Measurements from ENCODE around the gene WNT8B.

GRCh38 chr10:100468322-100468721 is 5.5 kb downstream of the WNT8B start:
- TF ChIP-seq, protein P1, sequence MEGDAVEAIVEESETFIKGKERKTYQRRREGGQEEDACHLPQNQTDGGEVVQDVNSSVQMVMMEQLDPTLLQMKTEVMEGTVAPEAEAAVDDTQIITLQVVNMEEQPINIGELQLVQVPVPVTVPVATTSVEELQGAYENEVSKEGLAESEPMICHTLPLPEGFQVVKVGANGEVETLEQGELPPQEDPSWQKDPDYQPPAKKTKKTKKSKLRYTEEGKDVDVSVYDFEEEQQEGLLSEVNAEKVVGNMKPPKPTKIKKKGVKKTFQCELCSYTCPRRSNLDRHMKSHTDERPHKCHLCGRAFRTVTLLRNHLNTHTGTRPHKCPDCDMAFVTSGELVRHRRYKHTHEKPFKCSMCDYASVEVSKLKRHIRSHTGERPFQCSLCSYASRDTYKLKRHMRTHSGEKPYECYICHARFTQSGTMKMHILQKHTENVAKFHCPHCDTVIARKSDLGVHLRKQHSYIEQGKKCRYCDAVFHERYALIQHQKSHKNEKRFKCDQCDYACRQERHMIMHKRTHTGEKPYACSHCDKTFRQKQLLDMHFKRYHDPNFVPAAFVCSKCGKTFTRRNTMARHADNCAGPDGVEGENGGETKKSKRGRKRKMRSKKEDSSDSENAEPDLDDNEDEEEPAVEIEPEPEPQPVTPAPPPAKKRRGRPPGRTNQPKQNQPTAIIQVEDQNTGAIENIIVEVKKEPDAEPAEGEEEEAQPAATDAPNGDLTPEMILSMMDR (IDR thresholded peaks at IDR 0.05): no peak
- TF ChIP-seq POLR2A (IDR thresholded peaks at IDR 0.05): no peak

Data from body of pancreas (tissue), 4 donors.